HL-60 (cell line): ENCODE measurements around the gene ZYG11A.

Experiments used
- DNase-seq, 2 experiments: peaks; one replicate each; pipeline ENCODE4 v3.0.0-alpha.2; 2010 to 2020; ENCODE audit warnings: low read depth in 1 of 2, low spot score in 1 of 2
- H3K27ac ChIP-seq: fragments of 250-450 bp; sonication (Bioruptor Pico); replicated peaks from 2 replicates; pipeline ENCODE4 v1.5.1; 2020; ENCODE audit warnings: mild to moderate bottlenecking, moderate library complexity
- H3K27me3 ChIP-seq: fragments of 250-450 bp; sonication (Bioruptor Pico); 2 replicates; pipeline ENCODE4 v1.5.1; 2021; ENCODE audit warnings: mild to moderate bottlenecking, moderate library complexity; ENCODE audit not compliant: insufficient read depth, poor library complexity, severe bottlenecking
- H3K4me3 ChIP-seq: replicated peaks from 2 replicates; pipeline ENCODE4 v1.5.1; 2011; ENCODE audit warnings: mild to moderate bottlenecking, control low read depth, low read length; ENCODE audit not compliant: insufficient read depth
- GABPA ChIP-seq: IDR thresholded peaks from 2 replicates; pipeline ENCODE4 v1.6.1; 2012; ENCODE audit warnings: low read depth
- POLR2AphosphoS5 ChIP-seq: IDR thresholded peaks from 2 replicates; pipeline ENCODE4 v1.6.1; 2012; ENCODE audit warnings: low read depth
- REST ChIP-seq: IDR thresholded peaks from 2 replicates; pipeline ENCODE4 v1.6.1; 2012; ENCODE audit warnings: low read depth; ENCODE audit not compliant: insufficient replicate concordance
- SPI1 ChIP-seq: IDR thresholded peaks from 2 replicates; pipeline ENCODE4 v1.6.1; 2012; ENCODE audit warnings: low read depth, mild to moderate bottlenecking, borderline replicate concordance
- TF ChIP-seq, protein P1 (sequence below): IDR thresholded peaks from one replicate; pipeline ENCODE4 v1.5.1; 2011; ENCODE audit warnings: low read length, control low read depth, inconsistent platforms; ENCODE audit not compliant: insufficient read depth

ZYG11A gene

DNA sequence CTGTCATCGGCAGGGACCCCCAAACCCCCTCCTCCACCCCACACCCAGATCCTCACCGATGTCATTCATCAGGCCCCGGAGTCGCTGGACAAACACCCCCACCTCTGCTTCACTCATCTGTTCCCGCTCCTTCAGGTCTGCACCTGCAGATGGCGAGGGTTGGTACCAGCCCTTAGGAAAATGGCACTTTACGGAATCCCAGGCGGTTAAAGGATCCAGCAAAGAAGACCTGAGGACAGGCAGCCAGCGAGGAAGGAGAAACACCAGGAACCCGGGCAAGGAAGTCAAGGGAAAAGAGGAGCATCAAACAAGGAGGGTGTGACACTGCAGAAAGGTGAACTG lies 65.2 kb downstream of the ZYG11A start:
- Histone ChIP-seq H3K27me3 (no peaks in the 10 kb centered on the region), H3K27ac (no peak overlapping the region), H3K4me3 (no peak overlapping the region)
- DNase-seq: no peak
- TF ChIP-seq GABPA: no peak
- TF ChIP-seq, protein P1, sequence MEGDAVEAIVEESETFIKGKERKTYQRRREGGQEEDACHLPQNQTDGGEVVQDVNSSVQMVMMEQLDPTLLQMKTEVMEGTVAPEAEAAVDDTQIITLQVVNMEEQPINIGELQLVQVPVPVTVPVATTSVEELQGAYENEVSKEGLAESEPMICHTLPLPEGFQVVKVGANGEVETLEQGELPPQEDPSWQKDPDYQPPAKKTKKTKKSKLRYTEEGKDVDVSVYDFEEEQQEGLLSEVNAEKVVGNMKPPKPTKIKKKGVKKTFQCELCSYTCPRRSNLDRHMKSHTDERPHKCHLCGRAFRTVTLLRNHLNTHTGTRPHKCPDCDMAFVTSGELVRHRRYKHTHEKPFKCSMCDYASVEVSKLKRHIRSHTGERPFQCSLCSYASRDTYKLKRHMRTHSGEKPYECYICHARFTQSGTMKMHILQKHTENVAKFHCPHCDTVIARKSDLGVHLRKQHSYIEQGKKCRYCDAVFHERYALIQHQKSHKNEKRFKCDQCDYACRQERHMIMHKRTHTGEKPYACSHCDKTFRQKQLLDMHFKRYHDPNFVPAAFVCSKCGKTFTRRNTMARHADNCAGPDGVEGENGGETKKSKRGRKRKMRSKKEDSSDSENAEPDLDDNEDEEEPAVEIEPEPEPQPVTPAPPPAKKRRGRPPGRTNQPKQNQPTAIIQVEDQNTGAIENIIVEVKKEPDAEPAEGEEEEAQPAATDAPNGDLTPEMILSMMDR: no peak
- no peak for TF ChIP-seq SPI1
- TF ChIP-seq REST: no peak
- TF ChIP-seq POLR2AphosphoS5: no peak

DNA sequence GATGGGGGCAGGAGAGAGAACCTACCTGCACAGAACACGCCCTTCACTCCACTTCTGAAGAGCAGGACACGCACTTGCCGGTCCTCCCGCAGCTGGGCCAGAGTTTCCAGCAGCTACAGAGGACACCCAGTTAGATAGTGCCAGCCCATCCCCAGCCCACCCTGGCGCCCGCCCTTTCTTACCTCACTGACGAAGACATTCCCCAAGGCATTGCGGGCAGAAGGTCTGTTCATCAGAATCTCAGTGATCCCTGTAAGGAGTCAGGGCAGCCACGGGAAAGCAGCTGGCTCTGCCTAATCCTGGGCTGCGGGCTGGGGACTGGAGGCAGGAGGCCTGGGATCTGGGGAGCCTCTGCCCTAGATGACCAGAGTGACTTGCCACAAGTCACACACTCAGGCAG lies 69.0 kb downstream of the ZYG11A start:
- no peak for DNase-seq
- TF ChIP-seq POLR2AphosphoS5 (no peak), SPI1 (no peak), REST (no peak), GABPA (no peak)
- TF ChIP-seq, protein P1: no peak
- Histone ChIP-seq H3K27me3 (no peaks in the 10 kb centered on the region), H3K27ac (no peak overlapping the region), H3K4me3 (no peak overlapping the region)

DNA sequence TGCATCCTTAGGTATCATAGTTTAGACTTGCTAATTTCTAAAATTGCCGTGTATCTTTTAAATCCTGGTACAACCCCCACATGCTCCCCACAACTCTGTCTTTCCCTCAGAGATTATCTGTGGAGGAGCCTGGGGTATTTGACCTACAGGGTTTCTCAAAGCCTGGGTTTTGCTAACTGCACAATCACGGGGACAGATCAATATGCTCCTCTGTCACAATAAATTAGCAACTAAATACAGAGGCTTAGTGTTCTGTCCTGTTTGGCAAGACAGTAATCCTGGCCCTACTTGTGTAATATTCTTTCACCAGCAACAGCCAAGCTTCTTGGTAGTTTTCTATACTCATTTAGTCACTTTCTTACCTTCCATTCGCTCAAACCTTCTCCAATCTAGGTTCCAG lies 70.5 kb downstream of the ZYG11A start:
- H3K27me3 ChIP-seq: no peaks in the 10 kb centered on the region
- no peak for TF ChIP-seq SPI1
- no peak for TF ChIP-seq REST
- TF ChIP-seq GABPA: no peak
- TF ChIP-seq, protein P1: no peak
- TF ChIP-seq POLR2AphosphoS5: no peak
- H3K27ac ChIP-seq: no peak overlapping the region
- DNase-seq: no peak
- no peak overlapping the region for H3K4me3 ChIP-seq
